HEK293 (cell line): ENCODE data around the gene ATP2A2.
A peak's percentile ranks its signal among the peaks of the same experiment; 100 is the strongest.

Experiments used
- GLI4 ChIP-seq: fragments of 450-650 bp; formaldehyde crosslinking; IDR thresholded peaks from 2 replicates; pipeline ENCODE4 v1.5.1; 2016; ENCODE audit warnings: missing biosample characterization, missing genetic modification characterization
- KLF16 ChIP-seq: fragments of 450-650 bp; formaldehyde crosslinking; IDR thresholded peaks from 2 replicates; pipeline ENCODE4 v1.5.1; 2017; ENCODE audit warnings: missing biosample characterization, missing genetic modification characterization
- KLF17 ChIP-seq: fragments of 450-650 bp; formaldehyde crosslinking; IDR thresholded peaks from 2 replicates; pipeline ENCODE4 v1.5.1; 2016; ENCODE audit warnings: missing biosample characterization, missing genetic modification characterization
- OSR2 ChIP-seq: fragments of 450-650 bp; formaldehyde crosslinking; IDR thresholded peaks from 2 replicates; pipeline ENCODE4 v1.5.1; 2016; ENCODE audit warnings: missing biosample characterization, missing genetic modification characterization
- PATZ1 ChIP-seq: fragments of 450-650 bp; formaldehyde crosslinking; IDR thresholded peaks from 2 replicates; pipeline ENCODE4 v1.5.1; 2016; ENCODE audit warnings: missing biosample characterization, missing genetic modification characterization
- PRDM6 ChIP-seq: fragments of 450-650 bp; formaldehyde crosslinking; IDR thresholded peaks from 2 replicates; pipeline ENCODE4 v1.5.1; 2017; ENCODE audit warnings: missing biosample characterization, missing genetic modification characterization
- REST ChIP-seq: fragments of 450-650 bp; formaldehyde crosslinking; IDR thresholded peaks from 2 replicates; pipeline ENCODE4 v1.5.1; 2016; ENCODE audit warnings: missing biosample characterization, missing genetic modification characterization
- SALL2 ChIP-seq: fragments of 450-650 bp; formaldehyde crosslinking; IDR thresholded peaks from 2 replicates; pipeline ENCODE4 v1.5.0; 2017; ENCODE audit warnings: missing biosample characterization, mild to moderate bottlenecking, missing genetic modification characterization, borderline replicate concordance
- SETDB1 ChIP-seq: IDR thresholded peaks from one replicate; pipeline ENCODE4 v1.6.1; 2017; ENCODE audit warnings: mild to moderate bottlenecking, low read length, moderate library complexity, mixed read lengths; ENCODE audit not compliant: insufficient read length
- ZBTB17 ChIP-seq: fragments of 450-650 bp; formaldehyde crosslinking; IDR thresholded peaks from 2 replicates; pipeline ENCODE4 v1.5.1; 2016; ENCODE audit warnings: missing biosample characterization, missing genetic modification characterization
- ZBTB7A ChIP-seq: fragments of 450-650 bp; formaldehyde crosslinking; IDR thresholded peaks from 2 replicates; pipeline ENCODE4 v1.5.1; 2016; ENCODE audit warnings: low read depth, missing biosample characterization, missing genetic modification characterization
- ZNF138 ChIP-seq: fragments of 450-650 bp; formaldehyde crosslinking; IDR thresholded peaks from 2 replicates; pipeline ENCODE4 v1.5.1; 2016; ENCODE audit warnings: missing biosample characterization, missing genetic modification characterization, borderline replicate concordance
- ZNF155 ChIP-seq: fragments of 450-650 bp; formaldehyde crosslinking; IDR thresholded peaks from 2 replicates; pipeline ENCODE4 v1.5.1; 2016; ENCODE audit warnings: missing biosample characterization, missing genetic modification characterization
- ZNF169 ChIP-seq: fragments of 450-650 bp; formaldehyde crosslinking; IDR thresholded peaks from 2 replicates; pipeline ENCODE4 v1.5.1; 2016; ENCODE audit warnings: missing biosample characterization, missing genetic modification characterization
- ZNF18 ChIP-seq: fragments of 450-650 bp; formaldehyde crosslinking; IDR thresholded peaks from 2 replicates; pipeline ENCODE4 v1.5.1; 2016; ENCODE audit warnings: missing biosample characterization, missing genetic modification characterization
- ZNF202 ChIP-seq: fragments of 450-650 bp; formaldehyde crosslinking; IDR thresholded peaks from 2 replicates; pipeline ENCODE4 v1.5.1; 2016; ENCODE audit warnings: missing biosample characterization, missing genetic modification characterization, borderline replicate concordance
- ZNF391 ChIP-seq: fragments of 450-650 bp; formaldehyde crosslinking; IDR thresholded peaks from 2 replicates; pipeline ENCODE4 v1.5.1; 2016; ENCODE audit warnings: low read depth, missing biosample characterization, missing genetic modification characterization, borderline replicate concordance
- ZNF555 ChIP-seq: fragments of 450-650 bp; formaldehyde crosslinking; conservative IDR thresholded peaks from 2 replicates; pipeline ENCODE4 v1.5.1; 2017; ENCODE audit warnings: missing biosample characterization, mild to moderate bottlenecking, missing genetic modification characterization, inconsistent platforms
- ZNF747 ChIP-seq: fragments of 450-650 bp; formaldehyde crosslinking; IDR thresholded peaks from 2 replicates; pipeline ENCODE4 v1.5.1; 2016; ENCODE audit warnings: missing biosample characterization, missing genetic modification characterization
- ZNF830 ChIP-seq: fragments of 450-650 bp; IDR thresholded peaks from 2 replicates; pipeline ENCODE4 v1.5.0; 2018; ENCODE audit warnings: missing biosample characterization, missing genetic modification characterization, low read depth, mild to moderate bottlenecking, moderate library complexity
- ZSCAN30 ChIP-seq: fragments of 450-650 bp; IDR thresholded peaks from 2 replicates; pipeline ENCODE4 v1.5.1; 2018; ENCODE audit warnings: missing biosample characterization, mild to moderate bottlenecking, missing genetic modification characterization, moderate library complexity
- ZXDB ChIP-seq: fragments of 450-650 bp; formaldehyde crosslinking; IDR thresholded peaks from 2 replicates; pipeline ENCODE4 v1.5.1; 2016; ENCODE audit warnings: missing biosample characterization, missing genetic modification characterization

Gene ATP2A2

GRCh38 chr12:110281549-110282299, 677 bp downstream of the ATP2A2 start (continued):
- TF ChIP-seq SALL2 (no peak), PATZ1 (tag by site-specific recombination) (peak; percentile 55), ZNF830 (tag by site-specific recombination) (no peak), ZNF18 (tag by site-specific recombination) (no peak), ZNF138 (tag by site-specific recombination) (no peak), ZSCAN30 (tag by site-specific recombination) (0 out of 2 replicates have a peak, but pooled peaks have one; percentile 11), ZNF555 (tag by site-specific recombination) (no peak), SETDB1 (no peak), REST (tag by site-specific recombination) (peak; percentile 48; the same call in 1 of the 2 replicates), ZNF202 (tag by site-specific recombination) (no peak), KLF16 (tag by site-specific recombination) (peak; percentile 77), ZNF155 (tag by site-specific recombination) (no peak), ZNF169 (no peak), OSR2 (tag by site-specific recombination) (no peak; the same call in 1 of the 2 replicates), PRDM6 (tag by site-specific recombination) (no peak), GLI4 (tag by site-specific recombination) (peak; percentile 24; the same call in 1 of the 2 replicates), KLF17 (tag by site-specific recombination) (peak; percentile 77; the same call in 1 of the 2 replicates), ZXDB (tag by site-specific recombination) (peak; percentile 75), ZBTB17 (tag by site-specific recombination) (peak; percentile 85), ZNF747 (no peak), ZNF391 (0 out of 2 replicates have a peak, but pooled peaks have one; percentile 35), ZBTB7A (tag by site-specific recombination) (no peak)
